HepG2 (cell line): ENCODE data around the gene NUP88. TPM values are rescaled to one million over a fixed set of nuclear protein-coding genes. Genes with fewer than 3 reads are reported as not detected.
A peak's percentile ranks its signal among the peaks of the same experiment; 100 is the strongest.

Experiments used
- AKAP8 ChIP-seq: sonication (generic); formaldehyde crosslinking; IDR thresholded peaks from 2 replicates; pipeline ENCODE4 v1.5.1; 2020; ENCODE audit warnings: mild to moderate bottlenecking, missing genetic modification reagents
- CENPX ChIP-seq: sonication (generic); formaldehyde crosslinking; IDR thresholded peaks from 2 replicates; pipeline ENCODE4 v1.9.0; 2021; ENCODE audit warnings: mild to moderate bottlenecking, missing genetic modification reagents, moderate library complexity
- FOXM1 ChIP-seq: sonication (generic); formaldehyde crosslinking; IDR thresholded peaks from 2 replicates; pipeline ENCODE4 v1.5.0; 2020; ENCODE audit warnings: missing genetic modification reagents
- ISL2 ChIP-seq: sonication (generic); formaldehyde crosslinking; IDR thresholded peaks from 2 replicates; pipeline ENCODE4 v1.5.0; 2020; ENCODE audit warnings: missing genetic modification reagents
- JDP2 ChIP-seq: sonication (generic); formaldehyde crosslinking; IDR thresholded peaks from 2 replicates; pipeline ENCODE4 v1.8.1; 2022; ENCODE audit warnings: missing genetic modification reagents, borderline replicate concordance
- KDM4B ChIP-seq: sonication (generic); formaldehyde crosslinking; IDR thresholded peaks from 2 replicates; pipeline ENCODE4 v1.4.0; 2020; ENCODE audit warnings: missing genetic modification reagents
- MBNL3 ChIP-seq: fragments of 250-450 bp; sonication (Bioruptor Pico); conservative IDR thresholded peaks from 2 replicates; pipeline ENCODE4 v1.8.0; 2022; ENCODE audit warnings: mild to moderate bottlenecking, inconsistent platforms
- MIER3 ChIP-seq: IDR thresholded peaks from 2 replicates; pipeline ENCODE4 v1.6.1; 2016; ENCODE audit warnings: missing compliant biosample characterization, borderline replicate concordance
- MXD4 ChIP-seq: IDR thresholded peaks from 2 replicates; pipeline ENCODE4 v1.6.1; 2016; ENCODE audit warnings: mild to moderate bottlenecking, missing biosample characterization, missing genetic modification reagents
- NFE2 ChIP-seq: sonication (generic); formaldehyde crosslinking; IDR thresholded peaks from 2 replicates; pipeline ENCODE4 v1.4.0; 2020; ENCODE audit warnings: missing genetic modification reagents
- PAX8 ChIP-seq: sonication (generic); formaldehyde crosslinking; IDR thresholded peaks from 2 replicates; pipeline ENCODE4 v1.8.0; 2022; ENCODE audit warnings: mild to moderate bottlenecking, missing genetic modification reagents, borderline replicate concordance
- POLR2AphosphoS2 ChIP-seq: IDR thresholded peaks from 2 replicates; pipeline ENCODE4 v1.6.1; 2011; ENCODE audit warnings: low read depth, low read length, improper control_type of control experiment
- PRMT3 ChIP-seq: sonication (generic); formaldehyde crosslinking; IDR thresholded peaks from 2 replicates; pipeline ENCODE4 v1.8.1; 2022; ENCODE audit warnings: low read depth, mild to moderate bottlenecking, moderate library complexity, missing genetic modification reagents, borderline replicate concordance
- TAF1 ChIP-seq: sonication (generic); formaldehyde crosslinking; IDR thresholded peaks from 2 replicates; pipeline ENCODE4 v1.4.0; 2020; ENCODE audit warnings: missing genetic modification reagents
- TRIM22 ChIP-seq: fragments of 450-650 bp; IDR thresholded peaks from 2 replicates; pipeline ENCODE4 v1.6.1; 2017
- XRCC5 ChIP-seq: fragments of 200-400 bp; formaldehyde crosslinking; optimal IDR thresholded peaks from 2 replicates; pipeline ENCODE3; 2017; ENCODE audit warnings: mild to moderate bottlenecking, low read length
- ZBTB1 ChIP-seq: sonication (generic); formaldehyde crosslinking; IDR thresholded peaks from 2 replicates; pipeline ENCODE4 v1.4.0; 2020; ENCODE audit warnings: missing genetic modification reagents, borderline replicate concordance
- ZBTB2 ChIP-seq: sonication (generic); formaldehyde crosslinking; IDR thresholded peaks from 2 replicates; pipeline ENCODE4 v1.8.0; 2022; ENCODE audit warnings: low read depth, missing genetic modification reagents
- ZNF33A ChIP-seq: sonication (generic); formaldehyde crosslinking; IDR thresholded peaks from 2 replicates; pipeline ENCODE4 v1.5.1; 2020; ENCODE audit warnings: missing genetic modification reagents, mild to moderate bottlenecking, moderate library complexity, borderline replicate concordance
- polyA plus RNA-seq, 8 experiments: library from polyadenylated mRNA; depleted of rRNA in 3 of 8; stranded (reverse) in 7 of 8; unstranded in 1 of 8; fragments of >200 nt; fragmentation: Illumina TruSeq in 4 of 8; extraction: Trizol in 4 of 8; gene quantifications; 2 replicates each; pipeline versions ENCODE4 v1.2.1 to v1.2.3, GENCODE V29; 2011 to 2016; ENCODE audit warnings: low read depth in 4 of 8, missing spikeins in 1 of 8, mixed read lengths in 1 of 8; ENCODE audit not compliant: insufficient read depth in 1 of 8
- total RNA-seq, 5 experiments: library from RNA; depleted of rRNA; stranded (reverse); fragments of >200 nt; fragmentation: Illumina TruSeq; extraction: Trizol; gene quantifications; 2 replicates each; pipeline ENCODE4 v1.2.3, GENCODE V29; 2016; ENCODE audit warnings: low read depth in 1 of 5
- TF ChIP-seq, protein P1 (sequence below): sonication (generic); formaldehyde crosslinking; IDR thresholded peaks from 2 replicates; pipeline ENCODE4 v1.4.0; 2020; ENCODE audit warnings: missing genetic modification reagents
- TF ChIP-seq, protein P2 (sequence below): sonication (generic); formaldehyde crosslinking; IDR thresholded peaks from 2 replicates; pipeline ENCODE4 v1.4.0; 2020; ENCODE audit warnings: mild to moderate bottlenecking, missing genetic modification reagents, borderline replicate concordance

The NUP88 gene
- total and polyA plus RNA-seq, 2 of the 13 experiments (the other 11 are each of a cell fraction or from before 2014, with no cell fraction given) = 48.2 to 130 TPM

- no peak for TF ChIP-seq POLR2AphosphoS2
- peak; percentile 69; the same call in 1 of the 2 replicates for TF ChIP-seq FOXM1
- no peak for TF ChIP-seq NFE2 (CRISPR knock-in tag)
- no peak; the same call in 1 of the 2 replicates for TF ChIP-seq AKAP8
- TF ChIP-seq JDP2 (CRISPR knock-in tag) = peak; percentile 73; the same call in 1 of the 2 replicates
- no peak for TF ChIP-seq PRMT3 (CRISPR knock-in tag)
- TF ChIP-seq, protein P1, sequence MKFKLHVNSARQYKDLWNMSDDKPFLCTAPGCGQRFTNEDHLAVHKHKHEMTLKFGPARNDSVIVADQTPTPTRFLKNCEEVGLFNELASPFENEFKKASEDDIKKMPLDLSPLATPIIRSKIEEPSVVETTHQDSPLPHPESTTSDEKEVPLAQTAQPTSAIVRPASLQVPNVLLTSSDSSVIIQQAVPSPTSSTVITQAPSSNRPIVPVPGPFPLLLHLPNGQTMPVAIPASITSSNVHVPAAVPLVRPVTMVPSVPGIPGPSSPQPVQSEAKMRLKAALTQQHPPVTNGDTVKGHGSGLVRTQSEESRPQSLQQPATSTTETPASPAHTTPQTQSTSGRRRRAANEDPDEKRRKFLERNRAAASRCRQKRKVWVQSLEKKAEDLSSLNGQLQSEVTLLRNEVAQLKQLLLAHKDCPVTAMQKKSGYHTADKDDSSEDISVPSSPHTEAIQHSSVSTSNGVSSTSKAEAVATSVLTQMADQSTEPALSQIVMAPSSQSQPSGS (CRISPR knock-in tag) = peak; percentile 69
- TF ChIP-seq, protein P2, sequence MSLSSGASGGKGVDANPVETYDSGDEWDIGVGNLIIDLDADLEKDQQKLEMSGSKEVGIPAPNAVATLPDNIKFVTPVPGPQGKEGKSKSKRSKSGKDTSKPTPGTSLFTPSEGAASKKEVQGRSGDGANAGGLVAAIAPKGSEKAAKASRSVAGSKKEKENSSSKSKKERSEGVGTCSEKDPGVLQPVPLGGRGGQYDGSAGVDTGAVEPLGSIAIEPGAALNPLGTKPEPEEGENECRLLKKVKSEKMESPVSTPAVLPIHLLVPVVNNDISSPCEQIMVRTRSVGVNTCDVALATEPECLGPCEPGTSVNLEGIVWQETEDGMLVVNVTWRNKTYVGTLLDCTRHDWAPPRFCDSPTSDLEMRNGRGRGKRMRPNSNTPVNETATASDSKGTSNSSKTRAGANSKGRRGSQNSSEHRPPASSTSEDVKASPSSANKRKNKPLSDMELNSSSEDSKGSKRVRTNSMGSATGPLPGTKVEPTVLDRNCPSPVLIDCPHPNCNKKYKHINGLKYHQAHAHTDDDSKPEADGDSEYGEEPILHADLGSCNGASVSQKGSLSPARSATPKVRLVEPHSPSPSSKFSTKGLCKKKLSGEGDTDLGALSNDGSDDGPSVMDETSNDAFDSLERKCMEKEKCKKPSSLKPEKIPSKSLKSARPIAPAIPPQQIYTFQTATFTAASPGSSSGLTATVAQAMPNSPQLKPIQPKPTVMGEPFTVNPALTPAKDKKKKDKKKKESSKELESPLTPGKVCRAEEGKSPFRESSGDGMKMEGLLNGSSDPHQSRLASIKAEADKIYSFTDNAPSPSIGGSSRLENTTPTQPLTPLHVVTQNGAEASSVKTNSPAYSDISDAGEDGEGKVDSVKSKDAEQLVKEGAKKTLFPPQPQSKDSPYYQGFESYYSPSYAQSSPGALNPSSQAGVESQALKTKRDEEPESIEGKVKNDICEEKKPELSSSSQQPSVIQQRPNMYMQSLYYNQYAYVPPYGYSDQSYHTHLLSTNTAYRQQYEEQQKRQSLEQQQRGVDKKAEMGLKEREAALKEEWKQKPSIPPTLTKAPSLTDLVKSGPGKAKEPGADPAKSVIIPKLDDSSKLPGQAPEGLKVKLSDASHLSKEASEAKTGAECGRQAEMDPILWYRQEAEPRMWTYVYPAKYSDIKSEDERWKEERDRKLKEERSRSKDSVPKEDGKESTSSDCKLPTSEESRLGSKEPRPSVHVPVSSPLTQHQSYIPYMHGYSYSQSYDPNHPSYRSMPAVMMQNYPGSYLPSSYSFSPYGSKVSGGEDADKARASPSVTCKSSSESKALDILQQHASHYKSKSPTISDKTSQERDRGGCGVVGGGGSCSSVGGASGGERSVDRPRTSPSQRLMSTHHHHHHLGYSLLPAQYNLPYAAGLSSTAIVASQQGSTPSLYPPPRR = no peak
- TF ChIP-seq MXD4 (CRISPR knock-in tag) = peak; percentile 99
- TF ChIP-seq ZBTB2 (CRISPR knock-in tag) = peak; percentile 74; the same call in 1 of the 2 replicates
- TF ChIP-seq PAX8 (CRISPR knock-in tag) = peak; percentile 98; the same call in 1 of the 2 replicates
- TF ChIP-seq CENPX = no peak
- TF ChIP-seq ISL2 = peak; percentile 78
- TF ChIP-seq MIER3 (CRISPR knock-in tag) = peak; percentile 57; the same call in 1 of the 2 replicates
- TF ChIP-seq MBNL3 (CRISPR knock-in tag) = no peak
- no peak for TF ChIP-seq TRIM22
- TF ChIP-seq ZNF33A (CRISPR knock-in tag) = no peak
- peak; percentile 81 for TF ChIP-seq TAF1 (CRISPR knock-in tag)
- TF ChIP-seq XRCC5 = peak; percentile 95
- no peak; the same call in 1 of the 2 replicates for TF ChIP-seq KDM4B (CRISPR knock-in tag)
- no peak for TF ChIP-seq ZBTB1 (CRISPR knock-in tag)
These were observed 19.4 kb upstream of the NUP88 start, which contains the start of gene C1QBP (continued) for GRCh38 chr17:5438716-5439445.
